K562 (cell line): ENCODE data around the gene TMEM255A. TPM values are rescaled to one million over a fixed set of nuclear protein-coding genes. Genes with fewer than 3 reads are reported as not detected.

Source experiments
- polyA plus RNA-seq, 8 experiments: library from polyadenylated mRNA; depleted of rRNA in 4 of 8; stranded (reverse) in 5 of 8; unstranded in 3 of 8; fragments of >200 nt; fragmentation: Nextera tagmentation in 2 of 8; fragmentation: Illumina TruSeq in 1 of 8; extraction: Ambion mirVana in 2 of 8; extraction: Trizol in 1 of 8; gene quantifications; 2 replicates each; pipeline versions ENCODE4 v1.2.1 to v1.2.3, GENCODE V29; 2011 to 2014; ENCODE audit warnings: inconsistent platforms in 1 of 8, missing spikeins in 1 of 8
- total RNA-seq, 7 experiments: library from RNA; depleted of rRNA in 6 of 7; stranded (reverse); fragments of >200 nt in 6 of 7; fragmentation: Illumina TruSeq in 2 of 7; extraction: Trizol in 2 of 7; gene quantifications; 2 replicates each; pipeline versions ENCODE4 v1.2.1 to v1.2.3, GENCODE V29; 2011 to 2021; ENCODE audit warnings: low replicate concordance in 1 of 7

Gene TMEM255A
- total and polyA plus RNA-seq, 9 of the 15 experiments (the other 6 are each of a cell fraction or from before 2014, with no cell fraction given), result 0.01 TPM; not detected in 8

Other genes with a start within 250 kb of the TMEM255A start
- gene RHOXF2B, start 233.8 kb downstream of the TMEM255A start, total RNA-seq (2014; rRNA removed), result 2.2 and 3.7 TPM in 2 replicates
- gene RHOXF2B, start 233.8 kb downstream of the TMEM255A start, total RNA-seq (2014; rRNA removed; fragmentation: Illumina TruSeq; extraction: Trizol), result 1.4 and 2.4 TPM in 2 replicates
- gene RHOXF2B, start 233.8 kb downstream of the TMEM255A start, total RNA-seq (2015; rRNA removed; fragmentation: Illumina TruSeq; extraction: Trizol), result 3.2 and 3.8 TPM in 2 replicates
- gene RHOXF2B, start 233.8 kb downstream of the TMEM255A start, total RNA-seq (2021), result 1.9 and 4.7 TPM in 2 replicates
- 2.6 and 17.5 TPM in 2 replicates for gene RHOXF2B, start 233.8 kb downstream of the TMEM255A start, polyA plus RNA-seq (2011; rRNA removed)
- gene RHOXF2B, start 233.8 kb downstream of the TMEM255A start, polyA plus RNA-seq (2014; fragmentation: Illumina TruSeq; extraction: Trizol), result 2.2 and 4.0 TPM in 2 replicates
- gene RHOXF2B, start 233.8 kb downstream of the TMEM255A start, polyA plus RNA-seq (2014; fragmentation: Nextera tagmentation; extraction: Ambion mirVana), result 1 to 10 TPM in 1 of 2 experiments, under 1 TPM in 1; 0.79 to 2.3 TPM
- gene RHOXF2B, start 233.8 kb downstream of the TMEM255A start, polyA plus RNA-seq (2014; rRNA removed), result 3.5 and 4.3 TPM in 2 replicates
- gene RHOXF1, start 195.5 kb downstream of the TMEM255A start, total RNA-seq (2014; rRNA removed), result not detected in 2 replicates
- gene RHOXF1, start 195.5 kb downstream of the TMEM255A start, total RNA-seq (2014; rRNA removed; fragmentation: Illumina TruSeq; extraction: Trizol), result not detected in 2 replicates
- not detected in 2 replicates for gene RHOXF1, start 195.5 kb downstream of the TMEM255A start, total RNA-seq (2015; rRNA removed; fragmentation: Illumina TruSeq; extraction: Trizol)
- gene RHOXF1, start 195.5 kb downstream of the TMEM255A start, total RNA-seq (2021), result not detected in 2 replicates
- gene RHOXF1, start 195.5 kb downstream of the TMEM255A start, polyA plus RNA-seq (2011; rRNA removed), result not detected in 2 replicates
- not detected in 2 replicates for gene RHOXF1, start 195.5 kb downstream of the TMEM255A start, polyA plus RNA-seq (2014; fragmentation: Illumina TruSeq; extraction: Trizol)
- gene RHOXF1, start 195.5 kb downstream of the TMEM255A start, polyA plus RNA-seq (2014; fragmentation: Nextera tagmentation; extraction: Ambion mirVana), result not detected
- gene RHOXF1, start 195.5 kb downstream of the TMEM255A start, polyA plus RNA-seq (2014; rRNA removed), result 0.17 TPM in 1 of 2 replicates, not detected in the other
- 157 and 182 TPM in 2 replicates for gene RHOXF2, start 152.8 kb downstream of the TMEM255A start, total RNA-seq (2014; rRNA removed)
- 98.1 and 110 TPM in 2 replicates for gene RHOXF2, start 152.8 kb downstream of the TMEM255A start, total RNA-seq (2014; rRNA removed; fragmentation: Illumina TruSeq; extraction: Trizol)
- 137 and 141 TPM in 2 replicates for gene RHOXF2, start 152.8 kb downstream of the TMEM255A start, total RNA-seq (2015; rRNA removed; fragmentation: Illumina TruSeq; extraction: Trizol)
- 120 and 121 TPM in 2 replicates for gene RHOXF2, start 152.8 kb downstream of the TMEM255A start, total RNA-seq (2021)
- 159 and 253 TPM in 2 replicates for gene RHOXF2, start 152.8 kb downstream of the TMEM255A start, polyA plus RNA-seq (2011; rRNA removed)
- gene RHOXF2, start 152.8 kb downstream of the TMEM255A start, polyA plus RNA-seq (2014; fragmentation: Illumina TruSeq; extraction: Trizol), result 182 and 200 TPM in 2 replicates
- gene RHOXF2, start 152.8 kb downstream of the TMEM255A start, polyA plus RNA-seq (2014; fragmentation: Nextera tagmentation; extraction: Ambion mirVana), result 10 to 100 TPM; 36.0 to 69.6 TPM
- 173 and 179 TPM in 2 replicates for gene RHOXF2, start 152.8 kb downstream of the TMEM255A start, polyA plus RNA-seq (2014; rRNA removed)
- 12.4 and 13.0 TPM in 2 replicates for gene ZBTB33, start 60.6 kb downstream of the TMEM255A start, total RNA-seq (2014; rRNA removed)
- gene ZBTB33, start 60.6 kb downstream of the TMEM255A start, total RNA-seq (2014; rRNA removed; fragmentation: Illumina TruSeq; extraction: Trizol), result 29.8 and 30.4 TPM in 2 replicates
- 25.3 and 28.2 TPM in 2 replicates for gene ZBTB33, start 60.6 kb downstream of the TMEM255A start, total RNA-seq (2015; rRNA removed; fragmentation: Illumina TruSeq; extraction: Trizol)
- 20.7 and 21.3 TPM in 2 replicates for gene ZBTB33, start 60.6 kb downstream of the TMEM255A start, total RNA-seq (2021)
- gene ZBTB33, start 60.6 kb downstream of the TMEM255A start, polyA plus RNA-seq (2011; rRNA removed), result 13.8 and 15.6 TPM in 2 replicates
- 19.2 and 22.9 TPM in 2 replicates for gene ZBTB33, start 60.6 kb downstream of the TMEM255A start, polyA plus RNA-seq (2014; fragmentation: Illumina TruSeq; extraction: Trizol)
- gene ZBTB33, start 60.6 kb downstream of the TMEM255A start, polyA plus RNA-seq (2014; fragmentation: Nextera tagmentation; extraction: Ambion mirVana), result 1 to 10 TPM; 5.6 to 9.1 TPM
- 11.3 and 12.6 TPM in 2 replicates for gene ZBTB33, start 60.6 kb downstream of the TMEM255A start, polyA plus RNA-seq (2014; rRNA removed)
- gene ATP1B4, start 50.6 kb upstream of the TMEM255A start, total RNA-seq (2014; rRNA removed), result 0.18 TPM in 1 of 2 replicates, not detected in the other
- gene ATP1B4, start 50.6 kb upstream of the TMEM255A start, total RNA-seq (2014; rRNA removed; fragmentation: Illumina TruSeq; extraction: Trizol), result not detected in 2 replicates
- 0.04 TPM in 2 replicates for gene ATP1B4, start 50.6 kb upstream of the TMEM255A start, total RNA-seq (2015; rRNA removed; fragmentation: Illumina TruSeq; extraction: Trizol)
- gene ATP1B4, start 50.6 kb upstream of the TMEM255A start, total RNA-seq (2021), result not detected in 2 replicates
- gene ATP1B4, start 50.6 kb upstream of the TMEM255A start, polyA plus RNA-seq (2011; rRNA removed), result not detected in 2 replicates
- gene ATP1B4, start 50.6 kb upstream of the TMEM255A start, polyA plus RNA-seq (2014; fragmentation: Illumina TruSeq; extraction: Trizol), result 0.04 TPM in 1 of 2 replicates, not detected in the other
- not detected for gene ATP1B4, start 50.6 kb upstream of the TMEM255A start, polyA plus RNA-seq (2014; fragmentation: Nextera tagmentation; extraction: Ambion mirVana)
- not detected in 2 replicates for gene ATP1B4, start 50.6 kb upstream of the TMEM255A start, polyA plus RNA-seq (2014; rRNA removed)
- gene LAMP2, start 157.8 kb upstream of the TMEM255A start, total RNA-seq (2014; rRNA removed), result 22.3 and 24.2 TPM in 2 replicates
- 52.7 and 61.3 TPM in 2 replicates for gene LAMP2, start 157.8 kb upstream of the TMEM255A start, total RNA-seq (2014; rRNA removed; fragmentation: Illumina TruSeq; extraction: Trizol)
- gene LAMP2, start 157.8 kb upstream of the TMEM255A start, total RNA-seq (2015; rRNA removed; fragmentation: Illumina TruSeq; extraction: Trizol), result 75.2 and 77.7 TPM in 2 replicates
- 41.8 and 43.3 TPM in 2 replicates for gene LAMP2, start 157.8 kb upstream of the TMEM255A start, total RNA-seq (2021)
- 50.6 and 53.8 TPM in 2 replicates for gene LAMP2, start 157.8 kb upstream of the TMEM255A start, polyA plus RNA-seq (2011; rRNA removed)
- 61.0 and 62.1 TPM in 2 replicates for gene LAMP2, start 157.8 kb upstream of the TMEM255A start, polyA plus RNA-seq (2014; fragmentation: Illumina TruSeq; extraction: Trizol)
- gene LAMP2, start 157.8 kb upstream of the TMEM255A start, polyA plus RNA-seq (2014; fragmentation: Nextera tagmentation; extraction: Ambion mirVana), result 10 to 100 TPM; 47.7 to 48.6 TPM
- gene LAMP2, start 157.8 kb upstream of the TMEM255A start, polyA plus RNA-seq (2014; rRNA removed), result 30.7 and 32.9 TPM in 2 replicates
- gene CUL4B, start 249.5 kb upstream of the TMEM255A start, total RNA-seq (2014; rRNA removed), result 14.7 and 15.0 TPM in 2 replicates
- 41.5 and 49.0 TPM in 2 replicates for gene CUL4B, start 249.5 kb upstream of the TMEM255A start, total RNA-seq (2014; rRNA removed; fragmentation: Illumina TruSeq; extraction: Trizol)
- gene CUL4B, start 249.5 kb upstream of the TMEM255A start, total RNA-seq (2015; rRNA removed; fragmentation: Illumina TruSeq; extraction: Trizol), result 35.4 and 37.5 TPM in 2 replicates
- gene CUL4B, start 249.5 kb upstream of the TMEM255A start, total RNA-seq (2021), result 40.9 and 43.2 TPM in 2 replicates
- 41.7 and 51.7 TPM in 2 replicates for gene CUL4B, start 249.5 kb upstream of the TMEM255A start, polyA plus RNA-seq (2011; rRNA removed)
- 33.9 and 39.0 TPM in 2 replicates for gene CUL4B, start 249.5 kb upstream of the TMEM255A start, polyA plus RNA-seq (2014; fragmentation: Illumina TruSeq; extraction: Trizol)
- gene CUL4B, start 249.5 kb upstream of the TMEM255A start, polyA plus RNA-seq (2014; fragmentation: Nextera tagmentation; extraction: Ambion mirVana), result 10 to 100 TPM; 15.5 to 23.6 TPM
- 25.8 and 33.5 TPM in 2 replicates for gene CUL4B, start 249.5 kb upstream of the TMEM255A start, polyA plus RNA-seq (2014; rRNA removed)